Ascending aorta (tissue), 2 donors: Measurements from ENCODE around the gene SHE. TPM values are rescaled to one million over a fixed set of nuclear protein-coding genes. Genes with fewer than 3 reads are reported as not detected.

Experiments used
- DNase-seq, 2 donors: peaks; one replicate each; pipeline ENCODE4 v3.0.0-alpha.2; 2019; ENCODE audit warnings: low spot score in 2 of 2
- H3K27ac ChIP-seq, 2 donors: fragments of 200-600 bp; sonication (generic); one replicate each; pipeline ENCODE4 v1.5.1; 2016 to 2017; ENCODE audit warnings: mild to moderate bottlenecking in 1 of 2
- H3K27me3 ChIP-seq: fragments of 200-600 bp; sonication (generic); one replicate; pipeline ENCODE4 v1.5.1; 2017
- H3K36me3 ChIP-seq, 2 donors: fragments of 200-600 bp; sonication (generic); one replicate each; pipeline ENCODE4 v1.5.1; 2016
- H3K4me1 ChIP-seq, 2 donors: fragments of 200-600 bp; sonication (generic); one replicate each; pipeline ENCODE4 v1.5.1; 2016 to 2017; ENCODE audit warnings: mild to moderate bottlenecking in 1 of 2
- H3K4me3 ChIP-seq, 2 donors: fragments of 200-600 bp; sonication (generic); one replicate each; pipeline ENCODE4 v1.5.1; 2016 to 2017; ENCODE audit warnings: mild to moderate bottlenecking in 1 of 2
- H3K9me3 ChIP-seq, 2 donors: fragments of 200-600 bp; sonication (generic); one replicate each; pipeline ENCODE4 v1.5.1; 2016
- CTCF ChIP-seq, 3 experiments: fragments of 200-600 bp in 2 of 3; fragments of 450-650 bp in 1 of 3; sonication (generic) in 2 of 3; IDR thresholded peaks; one replicate each; pipeline ENCODE4 v1.5.1; 2016 to 2019; ENCODE audit warnings: antibody characterized with exemption in 3 of 3, mild to moderate bottlenecking in 1 of 3, moderate library complexity in 1 of 3
- intact Hi-C: fragments of 100-400 bp; cut with DNase I; formaldehyde crosslinking; loops from one replicate; pipeline ENCODE4 v1.15.1; 2023
- total RNA-seq: library from RNA; depleted of rRNA; stranded (reverse); fragments of >200 nt; gene quantifications from one replicate; pipeline ENCODE4 v1.1.0, GENCODE V29; 2016

The SHE gene
- total RNA-seq, 1 donor from 2014 or later = 107 TPM

GRCh38 chr1:154483941-154484803 lies 18.0 kb downstream of the SHE start:
- Histone ChIP-seq H3K27me3 (no peaks in the 10 kb centered on the region), H3K27ac (peak overlapping the region in 1 of 2 donors; percentile 36), H3K4me1 (no peaks in the 10 kb centered on the region), H3K36me3 (no peaks in the 10 kb centered on the region), H3K4me3 (no peak overlapping the region), H3K9me3 (no peaks in the 10 kb centered on the region)
- intact Hi-C loops = loop anchor here (5.0 to 10.0 kb wide), 2 partner anchors 63 to 281 kb away; no protein-coding TSS in a partner anchor
- TF ChIP-seq CTCF (IDR thresholded peaks at IDR 0.05) = no peak
- DNase-seq = peak in 1 of 2 donors; percentile 55

DNA sequence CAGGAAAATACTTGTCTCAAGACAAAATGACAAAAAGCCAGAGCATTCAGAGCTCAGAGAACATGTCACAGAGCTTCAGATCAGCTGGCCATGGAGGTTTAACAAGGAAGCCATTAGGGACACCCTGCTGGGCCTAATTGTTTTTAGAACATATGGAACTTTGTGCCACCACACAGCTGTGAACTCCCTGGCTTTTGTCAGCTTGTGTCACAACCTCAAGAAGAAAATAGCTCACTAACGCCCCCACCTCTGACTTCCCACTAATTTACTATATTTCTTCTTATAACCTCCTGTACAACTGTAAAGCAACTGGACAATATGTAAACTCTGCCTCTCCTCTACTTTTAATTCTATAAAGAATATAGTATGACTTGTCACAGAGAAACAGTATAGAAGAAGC lies 21.2 kb downstream of the SHE start:
- H3K4me1 ChIP-seq = no peaks in the 10 kb centered on the region
- no peaks in the 10 kb centered on the region for H3K36me3 ChIP-seq
- no peaks in the 10 kb centered on the region for H3K27me3 ChIP-seq
- no peak overlapping the region for H3K4me3 ChIP-seq
- peak in 1 of 2 donors; percentile 31 for DNase-seq
- no peak for TF ChIP-seq CTCF (IDR thresholded peaks at IDR 0.05)
- intact Hi-C loops = loop anchor here (5.0 to 10.0 kb wide), 2 partner anchors 66 to 284 kb away; no protein-coding TSS in a partner anchor
- H3K9me3 ChIP-seq = no peaks in the 10 kb centered on the region
- no peak overlapping the region for H3K27ac ChIP-seq

- peak; percentile 90 to 98 (median 95) for TF ChIP-seq CTCF (IDR thresholded peaks at IDR 0.05)
- peak in 1 of 2 donors; percentile 82 for DNase-seq
- Histone ChIP-seq H3K27ac (no peak overlapping the region), H3K36me3 (no peaks in the 10 kb centered on the region), H3K9me3 (no peaks in the 10 kb centered on the region), H3K4me1 (no peaks in the 10 kb centered on the region), H3K4me3 (no peak overlapping the region), H3K27me3 (no peaks in the 10 kb centered on the region)
- intact Hi-C loops = loop anchor here (1.0 to 10.0 kb wide), 3 partner anchors 67 to 398 kb away; no protein-coding TSS in a partner anchor
Measured at GRCh38 chr1:154479764-154480421, 22.3 kb downstream of the SHE start.

DNA sequence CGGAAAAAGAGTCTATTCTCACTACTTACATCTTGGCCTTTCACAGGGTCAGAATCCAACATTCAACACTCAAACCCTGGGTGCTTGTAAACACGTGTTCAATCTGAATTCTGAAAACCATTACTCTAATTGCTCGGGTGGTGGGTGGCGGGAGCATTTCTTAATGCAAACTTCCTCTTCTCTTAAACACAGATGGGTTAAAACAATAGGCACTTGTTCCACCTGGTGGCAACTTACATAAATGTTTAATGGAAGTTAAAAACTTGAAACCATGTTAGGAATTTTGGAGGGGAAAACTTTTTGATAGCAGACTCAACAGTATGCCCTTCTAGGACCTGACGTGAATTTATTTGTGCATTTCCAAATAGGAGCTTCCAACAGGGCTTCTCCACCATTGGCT lies 23.6 kb downstream of the SHE start:
- H3K36me3 ChIP-seq = no peaks in the 10 kb centered on the region
- no peak for TF ChIP-seq CTCF (IDR thresholded peaks at IDR 0.05)
- no peak overlapping the region for H3K4me3 ChIP-seq
- no peaks in the 10 kb centered on the region for H3K4me1 ChIP-seq
- intact Hi-C loops = no loop called here
- no peaks in the 10 kb centered on the region for H3K27me3 ChIP-seq
- H3K9me3 ChIP-seq = no peaks in the 10 kb centered on the region
- no peak overlapping the region for H3K27ac ChIP-seq
- DNase-seq = no peak

DNA sequence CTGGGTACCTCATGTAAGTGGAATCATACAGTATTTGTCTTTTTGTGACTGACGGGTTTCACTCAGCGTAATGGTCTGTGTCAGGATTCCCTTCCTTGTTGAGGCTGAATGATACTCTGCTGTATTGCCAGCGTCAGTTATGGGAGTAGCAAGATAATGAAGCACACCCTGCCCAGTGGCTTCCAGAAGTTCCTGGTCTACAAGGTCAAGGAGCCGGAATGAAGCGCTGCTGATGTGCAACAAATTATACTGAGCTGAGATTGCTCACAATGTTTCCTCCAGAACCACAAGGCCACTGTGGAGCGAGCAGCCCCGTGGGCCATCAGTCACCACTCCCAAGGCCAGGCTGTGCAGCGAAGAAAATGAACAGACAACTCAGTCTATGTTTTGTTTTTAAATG lies 24.2 kb downstream of the SHE start:
- TF ChIP-seq CTCF (IDR thresholded peaks at IDR 0.05) = no peak
- Histone ChIP-seq H3K4me3 (no peak overlapping the region), H3K27ac (no peak overlapping the region), H3K4me1 (no peaks in the 10 kb centered on the region), H3K9me3 (no peaks in the 10 kb centered on the region), H3K27me3 (no peaks in the 10 kb centered on the region), H3K36me3 (no peaks in the 10 kb centered on the region)
- DNase-seq = no peak
- intact Hi-C loops = no loop called here
